Keratinocyte (primary cell): ENCODE data around the gene ERRFI1. TPM values are rescaled to one million over a fixed set of nuclear protein-coding genes. Genes with fewer than 3 reads are reported as not detected.
A peak's percentile ranks its signal among the peaks of the same experiment; 100 is the strongest.

ENCODE experiments used
- DNase-seq: peaks from one replicate; pipeline ENCODE4 v3.0.0-alpha.2; 2011; ENCODE audit warnings: low read depth, missing footprints, low spot score
- FAIRE-seq: peaks from 2 replicates; lab custom pipeline; 2011; peaks lifted over from hg19 to GRCh38; lab: Jason Lieb, UNC
- H2AFZ ChIP-seq: 2 replicates; pipeline ENCODE4 v1.6.0; 2012; ENCODE audit warnings: low read length, control low read depth, inconsistent platforms; ENCODE audit not compliant: control insufficient read depth
- H3K27ac ChIP-seq: 2 replicates; pipeline ENCODE4 v1.5.1; 2011; ENCODE audit warnings: low read length; ENCODE audit not compliant: control insufficient read depth, insufficient read depth
- H3K27me3 ChIP-seq: 3 replicates; pipeline ENCODE4 v1.6.0; 2011; ENCODE audit warnings: low read length; ENCODE audit not compliant: control insufficient read depth, insufficient read depth; ENCODE audit errors: extremely low read depth
- H3K36me3 ChIP-seq, 2 experiments: 2 replicates in 1 of 2; 3 replicates in 1 of 2; pipeline ENCODE4 v1.5.1; 2011; ENCODE audit warnings: low read length in 2 of 2, mild to moderate bottlenecking in 1 of 2; ENCODE audit not compliant: control insufficient read depth in 2 of 2, insufficient read depth in 2 of 2; ENCODE audit errors: extremely low read depth in 1 of 2
- H3K4me1 ChIP-seq: 3 replicates; pipeline ENCODE4 v1.5.1; 2011; ENCODE audit warnings: low read length; ENCODE audit not compliant: control insufficient read depth, insufficient read depth; ENCODE audit errors: extremely low read depth
- H3K4me2 ChIP-seq: 3 replicates; pipeline ENCODE4 v1.6.0; 2011; ENCODE audit warnings: low read depth, low read length; ENCODE audit not compliant: control insufficient read depth, insufficient read depth; ENCODE audit errors: extremely low read depth
- H3K4me3 ChIP-seq, 3 experiments: fragments of 200-600 bp in 1 of 3; sonication (generic) in 1 of 3; 2 replicates in 2 of 3; 3 replicates in 1 of 3; pipeline ENCODE4 v1.5.1; 2011 to 2016; ENCODE audit warnings: low read length in 3 of 3, mild to moderate bottlenecking in 3 of 3, control low read depth in 2 of 3, inconsistent platforms in 1 of 3, low read depth in 1 of 3, mixed read lengths in 1 of 3, mixed run types in 1 of 3, moderate library complexity in 1 of 3; ENCODE audit not compliant: control insufficient read depth in 2 of 3, insufficient read depth in 2 of 3; ENCODE audit errors: extremely low read depth in 1 of 3
- H3K79me2 ChIP-seq: 2 replicates; pipeline ENCODE4 v1.6.0; 2012; ENCODE audit warnings: low read length; ENCODE audit not compliant: control insufficient read depth, insufficient read depth
- H3K9ac ChIP-seq: 3 replicates; pipeline ENCODE4 v1.6.0; 2011; ENCODE audit warnings: low read length; ENCODE audit not compliant: control insufficient read depth, insufficient read depth; ENCODE audit errors: extremely low read depth
- H3K9me1 ChIP-seq: 3 replicates; pipeline ENCODE4 v1.6.0; 2011; ENCODE audit warnings: low read length; ENCODE audit not compliant: control insufficient read depth, insufficient read depth; ENCODE audit errors: extremely low read depth
- H3K9me3 ChIP-seq: 2 replicates; pipeline ENCODE4 v1.5.1; 2012; ENCODE audit warnings: low read depth, low read length; ENCODE audit not compliant: control insufficient read depth
- H4K20me1 ChIP-seq: 3 replicates; pipeline ENCODE4 v1.6.0; 2011; ENCODE audit warnings: low read length; ENCODE audit not compliant: control insufficient read depth, insufficient read depth; ENCODE audit errors: extremely low read depth
- EZH2 ChIP-seq: IDR thresholded peaks from one replicate; pipeline ENCODE4 v1.6.1; 2012; ENCODE audit warnings: inconsistent platforms, mild to moderate bottlenecking, low read length, moderate library complexity
- dilution Hi-C: fragments of 300-500 bp; cut with MboI; formaldehyde crosslinking; loops from one replicate; pipeline ENCODE4 v1.7.0; 2020; ENCODE audit warnings: low sequenced_read_pairs; ENCODE audit not compliant: extremely low pct_ligation_motif_present
- polyA plus RNA-seq, 5 experiments: library from polyadenylated mRNA; depleted of rRNA in 3 of 5; stranded (reverse) in 3 of 5; stranded (forward) in 1 of 5; unstranded in 1 of 5; fragments of >200 nt; gene quantifications; 1 replicate in 1 of 5; 2 replicates in 3 of 5; 3 replicates in 1 of 5; pipeline versions ENCODE4 v1.2.1 to v1.2.3, GENCODE V29; 2011 to 2012; ENCODE audit warnings: missing spikeins in 2 of 5, low read depth in 1 of 5, low replicate concordance in 1 of 5
- TF ChIP-seq, protein P1 (sequence below), 3 experiments: IDR thresholded peaks in 1 of 3; conservative IDR thresholded peaks in 1 of 3; optimal IDR thresholded peaks in 1 of 3; 2 replicates in 2 of 3; 3 replicates in 1 of 3; pipeline versions ENCODE3 to v1.5.1; 2011; ENCODE audit warnings: low read length in 3 of 3, mild to moderate bottlenecking in 3 of 3, moderate library complexity in 2 of 3, control low read depth in 1 of 3, inconsistent platforms in 1 of 3; ENCODE audit not compliant: insufficient read depth in 2 of 3; ENCODE audit errors: extremely low read depth in 1 of 3

Gene ERRFI1
- polyA plus RNA-seq, 1 donor (not counting 4 experiments of a cell fraction or from before 2014, with no cell fraction given): 130 TPM

DNA sequence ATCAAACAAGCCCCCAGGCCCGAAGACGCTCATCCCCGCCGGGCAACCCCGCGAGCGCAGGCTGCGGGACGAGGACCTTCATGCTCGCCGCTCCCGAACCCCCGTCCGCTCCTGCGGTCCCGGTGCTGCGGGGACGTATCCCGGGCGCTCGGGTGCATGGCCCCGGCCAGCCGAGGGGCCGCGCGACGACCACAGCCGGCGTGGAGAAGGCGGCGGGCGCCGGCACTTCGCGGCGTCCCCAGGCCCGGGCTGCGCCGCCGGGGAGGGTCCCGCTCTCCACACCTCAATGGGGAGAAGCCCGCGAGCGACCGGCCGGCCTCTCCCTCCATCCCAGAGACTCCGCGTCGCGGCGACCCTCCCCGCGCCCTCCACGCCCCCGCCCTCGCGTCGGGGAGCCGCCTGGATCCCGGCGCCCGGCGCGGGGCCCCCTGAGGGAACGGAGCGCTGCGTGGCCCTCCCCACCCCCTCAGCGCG lies 401 bp downstream of the ERRFI1 start:
- no peak for DNase-seq
- peaks cover 62% of the 10 kb centered on the region for H3K79me2 ChIP-seq
- no peaks in the 10 kb centered on the region for H3K9me3 ChIP-seq
- peaks cover 2% of the 10 kb centered on the region for H3K9me1 ChIP-seq
- H4K20me1 ChIP-seq: peaks cover 9% of the 10 kb centered on the region
- peak overlapping the region; percentile 97 for H3K4me2 ChIP-seq
- peaks cover 1 to 16% of the 10 kb centered on the region in 2 experiments for H3K36me3 ChIP-seq
- peak overlapping the region; percentile 57 to 90 (median 64) for H3K4me3 ChIP-seq
- no peak for TF ChIP-seq EZH2
- TF ChIP-seq, protein P1, sequence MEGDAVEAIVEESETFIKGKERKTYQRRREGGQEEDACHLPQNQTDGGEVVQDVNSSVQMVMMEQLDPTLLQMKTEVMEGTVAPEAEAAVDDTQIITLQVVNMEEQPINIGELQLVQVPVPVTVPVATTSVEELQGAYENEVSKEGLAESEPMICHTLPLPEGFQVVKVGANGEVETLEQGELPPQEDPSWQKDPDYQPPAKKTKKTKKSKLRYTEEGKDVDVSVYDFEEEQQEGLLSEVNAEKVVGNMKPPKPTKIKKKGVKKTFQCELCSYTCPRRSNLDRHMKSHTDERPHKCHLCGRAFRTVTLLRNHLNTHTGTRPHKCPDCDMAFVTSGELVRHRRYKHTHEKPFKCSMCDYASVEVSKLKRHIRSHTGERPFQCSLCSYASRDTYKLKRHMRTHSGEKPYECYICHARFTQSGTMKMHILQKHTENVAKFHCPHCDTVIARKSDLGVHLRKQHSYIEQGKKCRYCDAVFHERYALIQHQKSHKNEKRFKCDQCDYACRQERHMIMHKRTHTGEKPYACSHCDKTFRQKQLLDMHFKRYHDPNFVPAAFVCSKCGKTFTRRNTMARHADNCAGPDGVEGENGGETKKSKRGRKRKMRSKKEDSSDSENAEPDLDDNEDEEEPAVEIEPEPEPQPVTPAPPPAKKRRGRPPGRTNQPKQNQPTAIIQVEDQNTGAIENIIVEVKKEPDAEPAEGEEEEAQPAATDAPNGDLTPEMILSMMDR (optimal IDR thresholded peaks at IDR 0.05 in 1 of 3, IDR thresholded peaks at IDR 0.05 in 1 of 3, conservative IDR thresholded peaks at IDR 0.05 in 1 of 3; ENCODE audit: extremely low read depth in 1 of 3, insufficient read depth in 2 of 3, low read length in 3 of 3): no peak
- peak overlapping the region; percentile 84 for H3K9ac ChIP-seq
- no peak overlapping the region for H2AFZ ChIP-seq
- dilution Hi-C loops: no loop called here
- H3K4me1 ChIP-seq: peaks cover 60% of the 10 kb centered on the region
- no peaks in the 10 kb centered on the region for H3K27me3 ChIP-seq
- peak overlapping the region; percentile 80 for H3K27ac ChIP-seq
- no peak for FAIRE-seq

DNA sequence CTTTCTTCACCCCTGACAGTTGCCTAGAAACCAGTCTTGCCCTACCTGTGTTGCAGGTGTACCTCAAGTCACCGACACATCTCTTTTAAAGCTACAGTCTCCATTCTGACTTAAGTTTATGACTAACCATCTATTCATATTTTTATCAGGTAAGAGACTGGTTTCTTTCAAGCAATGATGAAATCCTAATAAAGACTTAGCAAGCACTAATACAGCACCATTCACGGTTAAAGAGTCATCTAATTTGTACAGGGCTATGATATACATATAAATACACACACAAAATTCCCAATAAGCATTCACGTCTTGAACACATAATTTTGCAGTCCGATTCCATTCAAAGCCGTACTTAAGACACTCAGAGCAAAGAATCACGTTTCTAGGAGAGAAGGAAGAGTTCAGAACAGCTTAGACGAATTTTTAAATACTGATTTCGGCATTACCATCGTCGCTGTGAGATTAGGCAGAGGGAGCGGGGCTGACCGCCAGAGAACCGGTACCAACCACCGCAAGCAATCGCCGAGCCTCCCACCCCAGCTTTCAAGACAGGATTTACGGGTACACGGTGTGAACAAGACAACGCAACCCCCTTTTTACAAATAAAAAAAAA lies 943 bp downstream of the ERRFI1 start:
- Histone ChIP-seq H3K4me3 (peak overlapping the region; percentile 57 to 90 (median 64)), H4K20me1 (peaks cover 9% of the 10 kb centered on the region), H3K4me2 (peak overlapping the region; percentile 97), H3K4me1 (peaks cover 66% of the 10 kb centered on the region), H3K9me3 (no peaks in the 10 kb centered on the region), H3K9ac (peak overlapping the region; percentile 84), H3K9me1 (peaks cover 2% of the 10 kb centered on the region), H3K36me3 (peaks cover 1 to 16% of the 10 kb centered on the region in 2 experiments), H2AFZ (no peak overlapping the region), H3K27ac (peak overlapping the region; percentile 80), H3K79me2 (peaks cover 64% of the 10 kb centered on the region), H3K27me3 (no peaks in the 10 kb centered on the region)
- DNase-seq (no peak), FAIRE-seq (peak; percentile 57)
- dilution Hi-C loops: no loop called here
- TF ChIP-seq, protein P1 (optimal IDR thresholded peaks at IDR 0.05 in 1 of 3, IDR thresholded peaks at IDR 0.05 in 1 of 3, conservative IDR thresholded peaks at IDR 0.05 in 1 of 3; ENCODE audit: extremely low read depth in 1 of 3, insufficient read depth in 2 of 3, low read length in 3 of 3): no peak
